GM12801 (cell line): Measurements from ENCODE around the gene GNAT2.

ENCODE experiments used
- CTCF ChIP-seq: IDR thresholded peaks from one replicate; pipeline ENCODE4 v1.5.1; 2011; ENCODE audit warnings: control low read depth; ENCODE audit not compliant: insufficient read length; ENCODE audit errors: extremely low read depth

The GNAT2 gene

GRCh38 chr1:109619576-109620400 is at the start of gene GNAT2, which contains the start of gene AMPD2:
Gene GNAT2 (minus strand): TSS chr1:109619616. CDS start chr1:109612870, 6,746 bp downstream.
Gene AMPD2 (plus strand): TSS chr1:109619837. CDS start chr1:109621176, 1,339 bp downstream.
- TF ChIP-seq CTCF = no peak

GRCh38 chr1:109668123-109668775 is 48.8 kb upstream of the GNAT2 start:
- TF ChIP-seq CTCF = no peak

- TF ChIP-seq CTCF = no peak
Observed at GRCh38 chr1:109667452-109668122, 48.2 kb upstream of the GNAT2 start, which contains the start of gene GSTM2. Gene GSTM2 (plus strand): TSS chr1:109668057. CDS start chr1:109668116, 59 bp downstream.

GRCh38 chr1:109664671-109665070 is 45.3 kb upstream of the GNAT2 start:
- TF ChIP-seq CTCF = no peak

GRCh38 chr1:109661391-109661790 is 42.0 kb upstream of the GNAT2 start:
- no peak for TF ChIP-seq CTCF

- TF ChIP-seq CTCF = no peak
Observed at GRCh38 chr1:109659997-109660690, 40.7 kb upstream of the GNAT2 start.
